GM10847 (cell line): ENCODE data around the gene DNAJC3.

ENCODE experiments used
- POLR2A ChIP-seq: IDR thresholded peaks from 2 replicates; pipeline ENCODE4 v1.6.1; 2011; ENCODE audit not compliant: insufficient read length; ENCODE audit errors: extremely low read depth

Gene DNAJC3

DNA sequence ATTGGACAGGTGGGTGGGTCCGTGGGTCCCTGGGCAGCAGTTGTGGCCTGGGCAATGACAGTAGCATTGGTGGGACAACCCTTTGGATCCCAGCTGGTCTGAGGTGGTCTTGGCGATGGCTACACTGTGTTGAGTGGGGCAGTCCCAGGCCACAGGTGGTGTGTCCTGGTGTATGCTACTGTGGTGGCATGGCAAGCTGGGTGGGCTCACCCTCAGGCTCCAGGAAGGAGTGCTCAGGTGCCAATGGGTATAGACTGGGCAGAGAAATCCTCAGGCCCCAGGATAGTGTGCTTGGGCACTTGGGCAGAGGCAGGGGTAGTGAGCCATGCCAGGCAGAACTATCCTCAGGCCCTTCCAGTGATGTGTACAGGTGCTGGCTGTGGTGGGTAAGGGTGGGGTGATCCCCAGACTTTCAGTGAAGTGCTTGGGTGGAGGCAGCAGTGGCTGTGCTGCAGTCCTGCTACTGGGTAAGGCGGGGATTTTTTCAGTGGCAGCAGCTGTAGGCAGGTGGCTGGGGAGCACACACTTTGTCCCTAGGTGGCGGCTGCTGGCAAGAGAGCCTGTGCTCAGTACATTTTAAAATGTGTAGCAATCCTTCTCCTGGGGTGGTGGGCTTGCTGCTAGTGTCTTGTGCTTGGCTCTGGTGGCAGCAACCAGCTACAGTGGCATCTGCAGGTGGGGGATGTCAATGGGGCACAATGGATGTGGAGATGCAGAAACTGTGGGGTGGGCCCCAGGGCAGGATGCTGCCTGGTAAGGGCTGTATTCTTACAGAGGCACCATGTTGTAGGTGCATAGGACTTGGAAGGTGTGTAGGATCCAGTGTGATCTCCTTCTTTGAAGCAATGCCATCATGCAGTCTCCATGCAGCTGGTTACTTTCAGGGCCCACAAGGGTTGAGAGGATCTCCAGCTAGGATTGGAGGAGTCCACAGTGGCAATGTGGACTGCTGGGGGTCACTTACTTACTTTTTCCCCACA lies 64.9 kb downstream of the DNAJC3 start:
- no peak for TF ChIP-seq POLR2A

DNA sequence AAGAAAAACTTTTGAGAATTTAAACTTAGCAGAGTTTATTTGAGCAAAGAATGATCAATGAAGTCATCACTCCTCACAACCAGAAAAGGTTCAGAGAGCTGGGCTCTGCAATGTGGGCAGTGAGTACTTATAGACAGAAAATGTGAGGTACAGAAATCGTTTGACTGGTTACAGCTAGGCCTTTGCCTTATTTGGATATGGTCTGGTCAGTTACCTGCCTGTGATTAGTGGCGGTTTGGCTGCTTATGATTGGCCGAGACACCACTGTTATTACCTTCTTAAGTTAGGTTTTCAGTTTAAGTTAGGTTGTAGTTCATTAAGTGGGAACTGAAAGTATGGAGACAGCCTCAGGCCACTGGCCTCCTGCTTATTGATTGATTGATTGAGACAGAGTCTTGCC lies 66.3 kb downstream of the DNAJC3 start:
- no peak for TF ChIP-seq POLR2A

DNA sequence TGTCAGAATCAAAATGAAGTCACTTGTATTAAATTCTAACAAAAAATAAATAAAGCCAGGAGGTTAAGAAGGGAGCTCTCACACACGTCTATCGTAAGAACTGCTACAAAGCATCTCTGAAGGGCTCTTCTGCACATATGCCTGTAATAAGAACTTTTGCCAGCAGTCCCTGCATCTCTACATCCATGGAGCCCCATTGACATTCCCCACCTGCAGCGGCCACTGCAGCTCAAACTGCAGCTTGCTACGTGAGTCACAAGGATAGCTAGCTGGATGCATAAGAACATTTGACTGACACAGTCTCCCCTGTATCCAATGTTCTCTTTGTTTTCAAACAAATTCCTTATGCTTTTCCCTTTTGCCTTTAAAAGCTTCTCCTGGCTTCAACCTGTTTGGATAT lies 68.3 kb downstream of the DNAJC3 start:
- no peak for TF ChIP-seq POLR2A

DNA sequence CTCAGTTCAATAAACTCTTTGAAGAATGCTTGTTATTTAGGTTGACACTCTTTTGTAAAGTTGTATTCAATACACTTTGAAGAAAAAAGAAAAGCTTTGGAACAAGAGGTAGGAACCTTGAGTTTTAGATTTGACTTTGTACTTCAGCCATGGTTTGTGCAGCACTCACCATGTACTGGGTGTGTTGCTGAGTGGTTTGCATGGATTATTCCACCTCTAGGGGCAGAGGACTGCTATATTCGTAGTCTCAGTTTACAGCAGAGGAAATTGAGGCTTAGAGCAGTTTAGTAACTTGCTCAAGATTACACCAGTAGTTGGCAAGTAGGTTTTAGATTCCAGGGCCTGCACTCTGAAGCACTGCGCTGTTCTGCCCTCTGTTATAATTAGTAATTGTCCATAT lies 68.8 kb downstream of the DNAJC3 start:
- TF ChIP-seq POLR2A: no peak

DNA sequence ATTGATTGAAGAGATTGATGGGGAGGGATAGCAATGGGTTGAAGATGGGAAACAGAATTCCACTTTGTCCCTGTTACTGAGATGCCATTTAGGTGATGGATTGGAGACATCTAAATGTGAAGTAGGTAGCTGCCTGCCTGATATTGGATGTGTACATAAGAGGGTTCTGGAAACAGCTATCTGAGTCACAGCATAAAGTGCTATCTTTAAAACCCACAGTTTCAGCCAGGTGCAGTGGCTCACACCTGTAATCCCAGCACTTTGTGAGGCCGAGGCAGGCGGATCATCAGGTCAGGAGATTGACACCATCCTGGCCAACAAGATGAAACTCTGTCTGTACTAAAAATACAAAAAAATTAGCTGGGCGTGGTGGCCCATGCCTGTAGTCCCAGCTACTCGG lies 72.6 kb downstream of the DNAJC3 start:
- TF ChIP-seq POLR2A: no peak

DNA sequence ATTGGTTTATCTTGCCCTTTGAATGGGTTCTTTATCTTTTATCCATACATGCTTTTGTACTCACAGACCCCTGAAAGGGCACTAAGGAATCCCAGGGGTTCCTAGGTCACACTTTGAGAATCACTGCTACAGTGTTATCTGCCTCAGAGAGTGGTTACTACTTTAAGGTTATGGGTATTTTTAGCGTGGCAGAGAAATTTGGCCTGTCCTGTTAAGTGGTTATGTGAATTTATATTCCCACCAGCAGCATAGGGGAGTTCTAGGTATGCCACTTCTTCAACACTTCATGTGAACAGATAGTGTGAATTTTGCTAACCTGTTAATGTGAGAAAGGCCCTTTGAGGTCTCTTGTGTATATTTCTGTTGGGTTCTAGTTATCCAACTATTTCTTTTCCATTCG lies 75.7 kb downstream of the DNAJC3 start:
- no peak for TF ChIP-seq POLR2A

DNA sequence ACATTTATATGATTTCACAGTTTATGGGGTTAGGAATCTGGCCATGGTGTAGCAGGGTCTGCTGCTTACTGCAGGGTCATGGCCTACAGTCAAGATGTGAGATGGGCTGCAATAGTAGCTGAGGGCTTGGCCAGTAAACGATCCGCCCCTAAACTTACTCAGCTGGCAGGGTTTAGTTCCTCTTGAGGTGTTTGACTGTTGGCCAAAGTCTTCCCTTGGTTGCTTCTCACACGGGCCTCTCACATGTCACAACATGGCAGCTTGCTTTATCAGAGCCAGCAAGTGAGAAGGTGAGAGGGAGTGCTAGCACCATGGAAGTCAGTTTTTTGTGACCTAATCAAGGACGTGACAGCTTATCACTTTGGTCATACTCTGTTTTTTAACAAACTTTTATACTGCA lies 77.1 kb downstream of the DNAJC3 start:
- TF ChIP-seq POLR2A: no peak

DNA sequence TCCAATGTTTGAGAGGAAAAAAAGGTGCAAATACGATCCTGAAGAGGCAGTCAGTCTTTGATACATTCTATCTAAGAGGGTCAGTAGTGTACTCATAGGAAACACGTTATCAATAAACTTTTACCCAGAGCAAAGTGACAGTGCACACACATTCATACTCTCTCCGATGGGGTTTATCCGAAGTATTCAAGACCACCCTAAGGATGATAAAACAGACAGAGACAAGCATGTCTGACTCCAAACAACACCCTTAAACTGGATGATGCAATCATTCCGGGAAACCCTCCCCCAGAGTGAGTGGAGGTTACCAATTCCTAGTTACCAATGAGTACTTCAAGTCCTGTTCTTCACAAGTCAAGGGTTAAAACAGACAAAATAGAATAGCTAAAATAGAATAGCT lies 79.1 kb downstream of the DNAJC3 start:
- TF ChIP-seq POLR2A: no peak

DNA sequence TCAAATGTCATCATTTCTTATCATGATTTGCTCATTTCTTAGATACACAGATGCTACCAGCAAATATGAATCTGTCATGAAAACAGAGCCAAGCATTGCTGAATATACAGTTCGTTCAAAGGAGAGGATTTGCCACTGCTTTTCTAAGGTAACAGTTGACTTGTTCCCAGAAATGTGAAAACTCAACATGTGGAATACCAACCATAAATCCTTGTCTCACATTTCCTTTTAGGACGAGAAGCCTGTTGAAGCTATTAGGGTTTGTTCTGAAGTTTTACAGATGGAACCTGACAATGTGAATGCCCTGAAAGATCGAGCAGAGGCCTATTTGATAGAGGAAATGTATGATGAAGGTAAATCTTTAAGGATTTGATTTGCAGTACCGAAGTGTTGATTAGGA lies 86.7 kb downstream of the DNAJC3 start:
- TF ChIP-seq POLR2A: no peak

DNA sequence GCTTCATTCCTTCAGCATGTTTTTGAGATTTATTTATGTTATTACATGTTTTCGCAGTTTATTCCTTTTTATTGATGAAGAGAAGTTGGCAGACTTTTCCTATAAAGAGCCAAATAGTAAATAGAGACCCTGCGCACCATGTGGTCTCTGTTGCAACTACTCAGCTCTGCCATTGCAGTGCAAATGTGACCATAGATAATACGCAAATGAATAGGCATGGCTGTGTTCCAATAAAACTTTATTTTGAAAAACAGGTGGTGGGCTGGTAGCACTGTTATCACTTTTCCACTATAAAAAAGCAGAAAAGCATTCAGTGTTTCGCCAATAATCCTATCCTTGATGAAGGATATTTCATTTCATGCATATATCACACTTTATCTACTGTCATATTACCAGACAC lies 95.0 kb downstream of the DNAJC3 start:
- no peak for TF ChIP-seq POLR2A

DNA sequence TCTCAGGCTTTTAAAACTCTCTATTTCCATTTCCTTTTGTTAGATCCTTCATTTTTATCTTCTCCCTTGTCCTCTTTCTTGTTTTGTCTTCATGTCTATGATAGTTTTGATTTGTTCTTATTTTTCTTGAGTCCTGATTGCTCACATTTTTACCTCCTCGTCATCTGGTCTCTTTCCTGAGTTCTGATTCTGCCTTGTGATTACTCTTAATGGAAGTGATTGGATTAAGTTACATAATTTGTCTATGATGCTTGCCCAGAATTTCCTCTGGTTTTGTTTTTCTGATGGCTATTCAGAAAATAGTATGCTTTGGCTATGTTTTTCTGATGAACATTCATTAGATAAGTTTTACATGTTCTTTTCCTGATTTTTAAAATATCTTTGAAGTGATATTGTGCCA lies 102.6 kb downstream of the DNAJC3 start:
- TF ChIP-seq POLR2A: no peak

DNA sequence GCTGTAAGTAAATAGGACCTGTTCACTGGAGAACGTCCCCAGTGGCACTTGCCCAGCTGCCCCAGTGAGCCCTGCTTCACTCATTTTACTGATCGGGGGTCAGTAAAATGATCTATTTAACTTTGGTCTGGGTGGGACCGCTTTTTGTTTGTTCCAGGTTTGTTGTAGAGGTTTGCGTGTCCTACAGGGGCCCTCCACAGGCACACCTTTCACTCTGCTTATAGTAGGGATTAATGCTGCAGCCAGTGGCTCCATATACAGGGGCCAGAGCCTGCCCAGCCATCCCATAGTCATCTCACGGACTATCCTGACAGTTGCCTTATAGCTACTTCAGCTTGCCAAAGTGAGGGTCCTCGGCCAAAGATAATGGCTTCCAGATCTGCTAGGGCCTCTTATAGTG lies 104.1 kb downstream of the DNAJC3 start:
- no peak for TF ChIP-seq POLR2A

DNA sequence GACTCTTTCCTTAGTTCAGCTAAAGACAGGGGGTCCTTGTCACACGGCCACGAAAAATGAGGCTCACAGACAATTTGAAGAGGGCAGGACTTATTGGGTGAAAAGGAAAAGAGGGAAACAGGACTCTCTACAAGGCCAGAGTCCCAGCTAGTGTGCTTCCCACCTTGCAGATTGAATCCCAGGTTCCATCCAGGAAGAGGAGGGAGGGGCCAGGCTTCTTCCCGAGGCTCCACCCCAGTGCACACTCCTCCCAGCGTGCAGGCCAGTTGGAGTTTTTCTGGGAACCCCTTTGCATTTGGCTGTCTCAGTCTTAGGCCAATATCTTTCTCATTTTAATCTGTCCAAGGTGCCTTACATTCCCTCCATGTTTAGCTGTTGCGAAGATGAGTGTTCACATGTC lies 106.8 kb downstream of the DNAJC3 start:
- TF ChIP-seq POLR2A: no peak

DNA sequence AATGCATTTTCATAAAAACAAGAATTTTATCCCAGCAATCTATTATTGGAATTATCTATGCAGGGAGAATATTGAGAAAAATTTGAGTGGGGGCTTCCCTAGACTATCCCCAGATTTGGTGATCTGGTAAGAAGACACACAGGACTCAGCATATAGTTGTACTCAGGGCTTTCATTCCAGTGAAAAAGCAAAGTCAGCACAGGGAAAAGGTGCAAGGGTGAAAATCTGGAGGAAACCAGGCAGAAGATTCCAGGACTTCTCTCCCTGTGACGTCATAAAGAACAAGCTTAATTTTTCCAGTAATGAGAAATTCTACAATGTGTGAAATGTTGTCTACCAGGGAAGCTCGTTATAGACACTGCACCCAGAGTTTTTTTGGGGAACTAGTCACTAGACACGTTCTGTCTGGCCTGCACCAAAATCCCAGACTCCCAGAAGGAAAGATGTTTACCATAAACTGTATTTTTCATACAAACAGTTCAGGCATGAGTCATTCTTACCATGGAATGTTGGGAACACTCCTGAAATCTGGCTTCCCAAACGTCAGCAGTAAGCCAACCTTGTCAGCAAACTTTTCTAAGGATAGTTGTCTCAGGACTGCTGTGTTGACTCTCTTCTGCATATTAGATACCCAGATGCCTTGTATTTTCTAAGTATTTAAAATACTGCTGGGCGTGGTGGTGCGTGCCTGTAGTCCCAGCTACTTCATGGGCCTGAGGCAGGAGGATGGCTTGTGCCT lies 107.4 kb downstream of the DNAJC3 start:
- TF ChIP-seq POLR2A: no peak

DNA sequence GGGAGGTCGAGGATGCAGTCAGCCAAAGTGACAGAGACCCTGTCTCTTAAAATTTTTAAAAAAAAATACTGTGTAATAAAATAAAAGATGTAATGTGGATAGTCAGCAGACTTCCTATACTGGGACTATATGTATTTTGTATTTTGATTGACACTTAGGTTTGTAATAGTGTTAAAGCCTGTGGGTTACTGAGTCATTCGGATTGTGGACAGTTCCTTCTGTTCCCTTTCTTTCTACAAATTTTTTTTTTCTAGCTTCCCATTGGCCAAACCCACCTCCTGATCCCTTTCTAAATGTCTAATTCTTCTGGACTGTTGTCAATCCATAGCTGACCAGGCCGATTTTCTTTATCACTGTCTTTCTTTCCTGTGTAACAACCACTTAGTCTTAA lies 108.0 kb downstream of the DNAJC3 start:
- TF ChIP-seq POLR2A: no peak

DNA sequence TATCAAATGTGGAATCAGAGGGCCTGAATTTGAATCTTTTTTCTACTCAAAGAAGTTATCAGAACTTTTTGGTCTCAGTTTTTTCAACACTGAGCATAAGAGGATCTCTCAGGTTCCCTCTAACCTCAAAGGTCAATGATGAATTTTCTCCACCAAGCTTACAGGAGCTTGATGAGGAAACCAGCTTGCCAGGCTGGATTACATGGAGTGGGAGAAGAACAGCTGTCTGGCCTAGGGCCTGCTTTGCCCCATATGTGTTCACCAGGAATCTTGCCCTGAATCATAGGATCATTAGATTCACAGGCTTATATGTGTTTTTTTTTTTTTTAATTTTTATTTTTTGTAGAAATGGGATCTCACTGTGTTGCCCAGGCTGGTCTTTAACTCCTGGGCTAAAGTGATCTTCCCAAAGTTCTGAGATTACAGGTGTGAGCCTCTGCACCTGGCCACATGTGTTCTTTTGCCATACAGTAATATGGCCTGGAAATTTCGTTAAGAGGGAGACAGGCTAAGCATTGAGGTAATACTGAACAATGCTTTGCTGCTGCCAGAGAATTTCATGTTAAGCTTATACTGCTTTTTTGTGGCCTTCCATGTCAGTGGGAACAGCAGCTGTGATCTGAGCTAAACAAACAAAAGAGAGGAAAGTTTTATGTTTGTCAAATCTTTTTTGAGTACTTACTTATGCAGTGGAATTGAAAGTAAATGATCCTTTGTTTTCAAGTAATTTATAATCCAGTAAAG lies 110.6 kb downstream of the DNAJC3 start:
- no peak for TF ChIP-seq POLR2A

DNA sequence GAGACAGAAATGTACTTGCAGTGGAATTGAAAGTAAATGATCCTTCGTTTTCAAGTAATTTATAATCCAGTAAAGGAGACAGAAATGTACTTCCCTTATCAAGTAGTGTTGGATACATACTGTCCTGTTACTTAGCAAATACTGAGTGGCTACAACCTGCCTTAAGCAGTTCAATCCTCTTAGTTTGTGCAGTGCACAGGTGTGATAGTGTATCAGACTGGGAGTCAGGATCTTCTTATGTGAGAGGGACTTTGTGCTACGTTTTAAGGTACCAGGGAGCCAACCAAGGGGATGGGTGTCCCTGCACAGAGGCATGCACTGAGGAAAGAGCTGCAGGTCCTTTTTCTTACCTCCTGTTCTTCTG lies 111.1 kb downstream of the DNAJC3 start:
- no peak for TF ChIP-seq POLR2A
